ENCODE results near the gene NR5A1.

DNA sequence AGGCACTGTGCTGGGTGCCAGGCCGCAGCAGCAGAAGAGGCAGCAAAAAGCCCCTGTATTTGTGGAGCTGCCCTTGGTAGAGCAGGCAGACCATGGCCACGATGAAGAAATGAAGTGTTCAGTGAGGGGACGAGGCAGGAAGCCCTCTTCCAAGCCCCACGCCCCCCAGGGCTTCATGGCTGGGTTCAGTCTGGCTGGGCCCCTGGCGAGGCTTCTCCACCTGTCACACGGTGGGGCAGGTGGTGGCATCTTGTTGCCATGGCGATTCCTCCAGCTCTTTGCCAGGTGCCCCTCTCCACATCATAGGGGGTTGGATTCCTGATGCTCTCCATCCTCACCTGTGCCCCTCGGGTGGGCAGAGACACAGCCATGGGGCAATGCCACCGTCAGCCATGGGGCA lies 35.4 kb downstream of the NR5A1 start:
- TF ChIP-seq, protein P1, sequence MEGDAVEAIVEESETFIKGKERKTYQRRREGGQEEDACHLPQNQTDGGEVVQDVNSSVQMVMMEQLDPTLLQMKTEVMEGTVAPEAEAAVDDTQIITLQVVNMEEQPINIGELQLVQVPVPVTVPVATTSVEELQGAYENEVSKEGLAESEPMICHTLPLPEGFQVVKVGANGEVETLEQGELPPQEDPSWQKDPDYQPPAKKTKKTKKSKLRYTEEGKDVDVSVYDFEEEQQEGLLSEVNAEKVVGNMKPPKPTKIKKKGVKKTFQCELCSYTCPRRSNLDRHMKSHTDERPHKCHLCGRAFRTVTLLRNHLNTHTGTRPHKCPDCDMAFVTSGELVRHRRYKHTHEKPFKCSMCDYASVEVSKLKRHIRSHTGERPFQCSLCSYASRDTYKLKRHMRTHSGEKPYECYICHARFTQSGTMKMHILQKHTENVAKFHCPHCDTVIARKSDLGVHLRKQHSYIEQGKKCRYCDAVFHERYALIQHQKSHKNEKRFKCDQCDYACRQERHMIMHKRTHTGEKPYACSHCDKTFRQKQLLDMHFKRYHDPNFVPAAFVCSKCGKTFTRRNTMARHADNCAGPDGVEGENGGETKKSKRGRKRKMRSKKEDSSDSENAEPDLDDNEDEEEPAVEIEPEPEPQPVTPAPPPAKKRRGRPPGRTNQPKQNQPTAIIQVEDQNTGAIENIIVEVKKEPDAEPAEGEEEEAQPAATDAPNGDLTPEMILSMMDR (IDR thresholded peaks at IDR 0.05), result no peak
- no peak for TF ChIP-seq POLR2A (IDR thresholded peaks at IDR 0.05)

All from suprapubic skin (tissue), 3 donors.